Kidney (tissue), 14 donors: ENCODE data around the gene PDGFRB. TPM values are rescaled to one million over a fixed set of nuclear protein-coding genes. Genes with fewer than 3 reads are reported as not detected.

Source experiments
- DNase-seq, 5 donors: peaks; one replicate each; pipeline ENCODE4 v3.0.0-alpha.2; 2013 to 2020
- FAIRE-seq: peaks from 2 replicates; lab custom pipeline; 2012; peaks lifted over from hg19 to GRCh38; lab: Jason Lieb, UNC
- H3K27ac ChIP-seq, 2 donors: one replicate each; pipeline ENCODE4 v1.7.0; 2013; ENCODE audit warnings: low read depth in 2 of 2, low read length in 2 of 2, inconsistent platforms in 1 of 2
- H3K27me3 ChIP-seq: one replicate; pipeline ENCODE4 v1.7.1; 2013; ENCODE audit warnings: low read length, inconsistent platforms; ENCODE audit not compliant: control insufficient read depth, insufficient read depth
- H3K36me3 ChIP-seq, 3 donors: one replicate each; pipeline versions ENCODE4 v1.7.0 to v1.7.1; 2013; ENCODE audit warnings: low read length in 3 of 3, control low read depth in 1 of 3, inconsistent platforms in 1 of 3; ENCODE audit not compliant: insufficient read depth in 3 of 3, control insufficient read depth in 2 of 3
- H3K4me1 ChIP-seq, 3 donors: one replicate each; pipeline versions ENCODE4 v1.7.0 to v1.7.1; 2013; ENCODE audit warnings: low read length in 3 of 3, inconsistent platforms in 1 of 3, low read depth in 1 of 3; ENCODE audit not compliant: control insufficient read depth in 2 of 3, insufficient read depth in 2 of 3
- H3K4me3 ChIP-seq, 3 donors: one replicate each; pipeline versions ENCODE4 v1.7.0 to v1.8.1; 2013; ENCODE audit warnings: low read length in 3 of 3, control low read depth in 1 of 3, inconsistent platforms in 1 of 3
- H3K9ac ChIP-seq, 3 donors: one replicate each; pipeline versions ENCODE4 v1.7.0 to v1.7.1; 2013; ENCODE audit warnings: low read length in 3 of 3, control low read depth in 1 of 3, inconsistent platforms in 1 of 3
- H3K9me3 ChIP-seq, 3 donors: one replicate each; pipeline versions ENCODE4 v1.7.0 to v1.7.1; 2013; ENCODE audit warnings: low read length in 3 of 3, control low read depth in 1 of 3, inconsistent platforms in 1 of 3; ENCODE audit not compliant: control insufficient read depth in 2 of 3, insufficient read depth in 1 of 3
- CTCF ChIP-seq: IDR thresholded peaks from 3 replicates; pipeline ENCODE4 v1.5.1; 2012; ENCODE audit warnings: mild to moderate bottlenecking, moderate library complexity, borderline replicate concordance; ENCODE audit not compliant: insufficient read depth; ENCODE audit errors: extremely low read depth
- intact Hi-C: fragments of 100-400 bp; cut with DNase I; formaldehyde crosslinking; loops from one replicate; pipeline ENCODE4 v1.11.1; 2022
- polyA plus RNA-seq: library from polyadenylated mRNA; stranded (reverse); fragments of 350-450 nt; fragmentation: Illumina TruSeq; extraction: RNeasy Lipid Tissue Mini Kit (QIAGEN cat#74804); gene quantifications from one replicate; pipeline ENCODE4 v1.2.3, GENCODE V29; 2014; ENCODE audit warnings: low read depth, low replicate concordance; ENCODE audit not compliant: insufficient read depth
- total RNA-seq: library from RNA; stranded (reverse); fragmentation: NEBNext Ultra II Directional; extraction: Animal tissue kit (Norgen Biotek cat#: 25700); gene quantifications from one replicate; pipeline ENCODE4 v1.2.1, GENCODE V29; 2021
- donor health status: control.
- donor health status: control.
- donor health status: control.
- donor health status: control.
- donor health status: control.
- donor health status: DM: yes; HTN: yes; CAD: no.
- donor health status: Normal renal cell carcinoma (clear cell type).

Gene PDGFRB
- total and polyA plus RNA-seq, 2 donors from 2014 or later = 50.4 to 104 TPM

GRCh38 chr5:150097152-150097551 lies 58.5 kb downstream of the PDGFRB start:
- H3K27ac ChIP-seq = no peak overlapping the region
- intact Hi-C loops = no loop called here
- FAIRE-seq (no peak), DNase-seq (no peak)
- H3K27me3 ChIP-seq = no peaks in the 10 kb centered on the region
- TF ChIP-seq CTCF = no peak
- H3K4me1 ChIP-seq = no peaks in the 10 kb centered on the region
- no peaks in the 10 kb centered on the region for H3K36me3 ChIP-seq
- no peak overlapping the region for H3K4me3 ChIP-seq
- no peak overlapping the region for H3K9ac ChIP-seq
- no peaks in the 10 kb centered on the region for H3K9me3 ChIP-seq

- intact Hi-C loops = no loop called here
- Histone ChIP-seq H3K9ac (no peak overlapping the region), H3K9me3 (no peaks in the 10 kb centered on the region), H3K27me3 (no peaks in the 10 kb centered on the region), H3K36me3 (no peaks in the 10 kb centered on the region), H3K4me3 (no peak overlapping the region), H3K27ac (no peak overlapping the region), H3K4me1 (no peaks in the 10 kb centered on the region)
- FAIRE-seq = no peak
- DNase-seq = no peak
- TF ChIP-seq CTCF = no peak
Measured at GRCh38 chr5:150092159-150092787, 63.4 kb downstream of the PDGFRB start.

GRCh38 chr5:150085950-150086715 lies 69.5 kb downstream of the PDGFRB start, which contains the start of gene CSF1R:
CSF1R (minus strand) TSS chr5:150086554; CDS start chr5:150086427, 127 bp downstream.
- no peaks in the 10 kb centered on the region for H3K27me3 ChIP-seq
- no peaks in the 10 kb centered on the region for H3K36me3 ChIP-seq
- H3K27ac ChIP-seq = no peak within 1 kb of the TSS
- H3K9me3 ChIP-seq = no peaks in the 10 kb centered on the region
- H3K9ac ChIP-seq = no peak within 1 kb of the TSS
- TF ChIP-seq CTCF = no peak
- DNase-seq (no peak), FAIRE-seq (no peak)
- intact Hi-C loops = no loop called here
- no peaks in the 10 kb centered on the region for H3K4me1 ChIP-seq
- peak within 1 kb of the TSS in 1 of 3 donors; percentile 28 for H3K4me3 ChIP-seq
